Smooth muscle cell (in vitro differentiated cells): Measurements from ENCODE around the gene TBC1D5. TPM values are rescaled to one million over a fixed set of nuclear protein-coding genes. Genes with fewer than 3 reads are reported as not detected.

ENCODE experiments used
- DNase-seq: peaks from one replicate; lab custom pipeline; 2025; ENCODE audit not compliant: unreplicated experiment; lab: John Stamatoyannopoulos, UW
- H2AFZ ChIP-seq: fragments of 200-600 bp; sonication (generic); 2 replicates; pipeline ENCODE4 v1.6.0; 2016; ENCODE audit warnings: antibody characterized with exemption, low read depth, mild to moderate bottlenecking
- H3F3A ChIP-seq: fragments of 200-600 bp; sonication (generic); 2 replicates; pipeline ENCODE4 v1.6.0; 2017; ENCODE audit warnings: antibody characterized with exemption, low read depth
- H3K27ac ChIP-seq: fragments of 200-600 bp; sonication (generic); 2 replicates; pipeline ENCODE4 v1.5.1; 2016; ENCODE audit warnings: low read depth, mild to moderate bottlenecking
- H3K27me3 ChIP-seq: fragments of 200-600 bp; sonication (generic); 2 replicates; pipeline ENCODE4 v1.6.1; 2016; ENCODE audit warnings: low read depth, mild to moderate bottlenecking
- H3K36me3 ChIP-seq: fragments of 200-600 bp; sonication (generic); 2 replicates; pipeline ENCODE4 v1.5.1; 2016; ENCODE audit warnings: low read depth
- H3K4me1 ChIP-seq: fragments of 200-600 bp; sonication (generic); 2 replicates; pipeline ENCODE4 v1.5.1; 2016; ENCODE audit warnings: low read depth
- H3K4me2 ChIP-seq: fragments of 200-600 bp; sonication (generic); 2 replicates; pipeline ENCODE4 v1.6.0; 2016; ENCODE audit warnings: mild to moderate bottlenecking
- H3K4me3 ChIP-seq: fragments of 200-600 bp; sonication (generic); 2 replicates; pipeline ENCODE4 v1.5.1; 2016; ENCODE audit warnings: mild to moderate bottlenecking
- H3K79me2 ChIP-seq: fragments of 200-600 bp; sonication (generic); 2 replicates; pipeline ENCODE4 v1.6.0; 2016; ENCODE audit warnings: low read depth, mild to moderate bottlenecking
- H3K9ac ChIP-seq: fragments of 200-600 bp; sonication (generic); 2 replicates; pipeline ENCODE4 v1.6.0; 2016; ENCODE audit warnings: low read depth
- H3K9me3 ChIP-seq: fragments of 200-600 bp; sonication (generic); replicated peaks from 2 replicates; pipeline ENCODE4 v1.5.1; 2016; ENCODE audit warnings: low read depth
- H4K20me1 ChIP-seq: fragments of 200-600 bp; sonication (generic); 2 replicates; pipeline ENCODE4 v1.6.0; 2016; ENCODE audit warnings: low read depth
- CTCF ChIP-seq: fragments of 200-600 bp; sonication (generic); IDR thresholded peaks from 2 replicates; pipeline ENCODE4 v1.5.1; 2017; ENCODE audit warnings: borderline replicate concordance, mild to moderate bottlenecking, antibody characterized with exemption; ENCODE audit not compliant: insufficient read depth, poor library complexity, severe bottlenecking
- WGBS: methylation state at CpG from one replicate; pipeline ENCODE4 v1.1.7; 2016; ENCODE audit warnings: low lambda C conversion rate; 5-methylcytosine and 5-hydroxymethylcytosine counted together
- polyA plus RNA-seq: library from polyadenylated mRNA; unstranded; fragments of >200 nt; fragmentation: Nextera tagmentation; extraction: Ambion mirVana; gene quantifications from 2 replicates; pipeline ENCODE4 v1.2.1, GENCODE V29; 2016
- total RNA-seq: library from RNA; depleted of rRNA; stranded (reverse); fragments of >200 nt; gene quantifications from 2 replicates; pipeline ENCODE4 v1.2.3, GENCODE V29; 2014

The TBC1D5 gene
- total and polyA plus RNA-seq, 2 experiments from 2014 or later = 14.6 to 35.3 TPM

DNA sequence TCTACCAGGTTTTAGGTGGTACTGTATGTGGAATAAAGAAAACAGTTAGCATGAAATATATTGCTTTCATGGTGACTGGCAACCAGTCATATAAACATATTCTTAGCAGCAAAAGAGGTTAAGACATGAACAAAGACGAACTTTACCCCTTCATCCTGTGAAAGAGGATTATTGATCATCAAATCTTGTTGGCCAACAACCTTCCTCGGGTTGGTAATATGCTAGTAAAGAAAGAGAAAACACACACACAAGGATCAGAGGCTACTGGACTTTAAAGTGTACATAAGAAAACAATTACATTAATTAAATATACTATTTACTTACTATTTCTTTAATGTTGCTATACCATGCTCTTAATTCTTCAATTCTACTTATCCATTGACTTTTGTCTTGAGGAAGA is 337.9 kb downstream of the TBC1D5 start:
- no peak overlapping the region for H2AFZ ChIP-seq
- H3F3A ChIP-seq = no peaks in the 10 kb centered on the region
- H3K36me3 ChIP-seq = no peaks in the 10 kb centered on the region
- 89% methylated on average over 2 of the region's 2 CpGs for WGBS
- no peaks in the 10 kb centered on the region for H3K9me3 ChIP-seq
- no peak overlapping the region for H3K4me2 ChIP-seq
- no peak for TF ChIP-seq CTCF
- H3K9ac ChIP-seq = no peak overlapping the region
- no peaks in the 10 kb centered on the region for H4K20me1 ChIP-seq
- no peak overlapping the region for H3K4me3 ChIP-seq
- H3K27me3 ChIP-seq = no peaks in the 10 kb centered on the region
- H3K4me1 ChIP-seq = peaks cover 24% of the 10 kb centered on the region
- no peak for DNase-seq
- no peaks in the 10 kb centered on the region for H3K79me2 ChIP-seq
- H3K27ac ChIP-seq = no peak overlapping the region

GRCh38 chr3:17402442-17402841 is 340.0 kb downstream of the TBC1D5 start:
- no peaks in the 10 kb centered on the region for H4K20me1 ChIP-seq
- 87% methylated on average over 3 of the region's 3 CpGs for WGBS
- H3K27ac ChIP-seq = no peak overlapping the region
- H3K79me2 ChIP-seq = no peaks in the 10 kb centered on the region
- H3K9ac ChIP-seq = no peak overlapping the region
- no peak for TF ChIP-seq CTCF
- no peaks in the 10 kb centered on the region for H3K27me3 ChIP-seq
- no peak for DNase-seq
- H2AFZ ChIP-seq = no peak overlapping the region
- no peaks in the 10 kb centered on the region for H3K36me3 ChIP-seq
- no peak overlapping the region for H3K4me3 ChIP-seq
- H3K4me2 ChIP-seq = no peak overlapping the region
- peaks cover 24% of the 10 kb centered on the region for H3K4me1 ChIP-seq
- H3K9me3 ChIP-seq = no peaks in the 10 kb centered on the region
- no peaks in the 10 kb centered on the region for H3F3A ChIP-seq

DNA sequence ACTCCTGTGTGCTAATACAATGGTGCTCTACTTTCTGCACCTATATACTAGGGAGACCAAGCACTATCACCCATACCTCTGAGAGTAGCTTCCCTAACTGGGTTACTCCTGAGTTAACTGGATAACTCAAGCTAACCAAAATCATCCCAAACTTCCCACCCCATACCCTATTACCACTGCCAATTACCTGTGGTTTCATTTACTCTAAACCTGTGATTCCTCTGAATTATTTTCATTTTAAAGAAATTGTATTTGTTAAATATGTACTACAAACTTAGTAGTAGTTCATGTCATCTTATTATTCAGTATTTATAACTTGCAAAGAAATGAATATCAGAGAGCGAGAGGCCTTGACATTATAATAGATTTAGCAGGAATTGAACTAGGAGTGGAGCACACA is 340.5 kb downstream of the TBC1D5 start:
- Histone ChIP-seq H4K20me1 (no peaks in the 10 kb centered on the region), H3K27me3 (no peaks in the 10 kb centered on the region), H3K4me3 (no peak overlapping the region), H3K79me2 (no peaks in the 10 kb centered on the region), H3K9ac (no peak overlapping the region), H3K9me3 (no peaks in the 10 kb centered on the region), H2AFZ (no peak overlapping the region), H3K36me3 (no peaks in the 10 kb centered on the region), H3F3A (no peaks in the 10 kb centered on the region), H3K4me1 (peaks cover 23% of the 10 kb centered on the region), H3K27ac (no peak overlapping the region), H3K4me2 (no peak overlapping the region)
- WGBS = 100% methylated on average over 1 of the region's 1 CpG
- TF ChIP-seq CTCF = no peak
- DNase-seq = no peak

DNA sequence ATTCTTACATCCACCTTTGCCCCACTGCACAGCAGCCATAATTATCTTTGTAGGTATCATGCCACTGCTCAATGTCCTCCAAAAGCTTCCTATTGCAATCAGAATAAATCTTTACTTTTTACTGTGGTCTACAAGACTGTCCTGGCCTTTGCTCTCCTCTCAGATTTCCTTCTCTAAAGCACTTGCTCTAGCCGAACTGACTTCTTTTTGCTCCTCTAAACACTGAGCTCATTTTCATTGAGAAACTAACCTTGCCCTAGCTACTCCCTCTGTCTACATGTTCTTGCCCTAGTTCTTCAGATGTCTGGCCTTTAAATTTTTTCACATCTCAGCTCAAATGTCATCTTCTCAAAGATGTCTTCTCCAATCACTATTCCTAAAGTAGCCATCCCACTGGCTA is 342.8 kb downstream of the TBC1D5 start:
- no peak for TF ChIP-seq CTCF
- Histone ChIP-seq H3K9me3 (no peaks in the 10 kb centered on the region), H3K79me2 (no peaks in the 10 kb centered on the region), H3K27ac (no peak overlapping the region), H3K4me3 (no peak overlapping the region), H3K27me3 (no peaks in the 10 kb centered on the region), H3K4me2 (no peak overlapping the region), H4K20me1 (no peaks in the 10 kb centered on the region), H3F3A (no peaks in the 10 kb centered on the region), H3K9ac (no peak overlapping the region), H3K36me3 (no peaks in the 10 kb centered on the region), H2AFZ (no peak overlapping the region), H3K4me1 (no peaks in the 10 kb centered on the region)
- WGBS = 100% methylated on average over 1 of the region's 1 CpG
- no peak for DNase-seq
